ENCODE results near the gene ASAH2. TPM values are rescaled to one million over a fixed set of nuclear protein-coding genes. Genes with fewer than 3 reads are reported as not detected.

ASAH2 gene
- total RNA-seq, 1 experiment from 2014 or later, result 6.4 TPM

DNA sequence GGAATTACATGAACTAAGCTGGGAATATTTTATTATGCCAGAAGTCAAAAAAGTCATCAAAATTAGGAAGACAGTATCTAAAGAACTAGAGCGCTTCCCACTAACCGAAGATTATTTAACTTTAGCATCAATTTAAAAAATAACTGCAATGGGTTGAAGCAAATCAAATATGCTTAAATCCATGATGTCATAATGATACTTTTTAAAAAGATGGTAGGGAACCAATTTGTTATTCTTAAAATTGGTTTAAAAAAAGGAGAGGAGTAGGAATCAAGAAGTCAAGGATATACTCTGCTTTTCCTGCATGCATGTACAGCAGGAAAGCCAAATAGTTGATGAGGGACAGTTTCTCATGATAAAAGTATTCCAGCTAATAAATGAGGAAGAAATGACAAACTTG, 3.2 kb upstream of the ASAH2 start:
- intact Hi-C loops (cut with micrococcal nuclease; ENCODE audit: unreplicated experiment), result no loop called here
- no peak for DNase-seq (ENCODE audit: low spot score)
- no peaks in the 10 kb centered on the region for H3K9me3 ChIP-seq (ENCODE audit: low read depth, low read length, poor library complexity, severe bottlenecking)
- H3K36me3 ChIP-seq (ENCODE audit: insufficient read depth, low read length, poor library complexity, severe bottlenecking), result no peaks in the 10 kb centered on the region
- TF ChIP-seq, protein P1, sequence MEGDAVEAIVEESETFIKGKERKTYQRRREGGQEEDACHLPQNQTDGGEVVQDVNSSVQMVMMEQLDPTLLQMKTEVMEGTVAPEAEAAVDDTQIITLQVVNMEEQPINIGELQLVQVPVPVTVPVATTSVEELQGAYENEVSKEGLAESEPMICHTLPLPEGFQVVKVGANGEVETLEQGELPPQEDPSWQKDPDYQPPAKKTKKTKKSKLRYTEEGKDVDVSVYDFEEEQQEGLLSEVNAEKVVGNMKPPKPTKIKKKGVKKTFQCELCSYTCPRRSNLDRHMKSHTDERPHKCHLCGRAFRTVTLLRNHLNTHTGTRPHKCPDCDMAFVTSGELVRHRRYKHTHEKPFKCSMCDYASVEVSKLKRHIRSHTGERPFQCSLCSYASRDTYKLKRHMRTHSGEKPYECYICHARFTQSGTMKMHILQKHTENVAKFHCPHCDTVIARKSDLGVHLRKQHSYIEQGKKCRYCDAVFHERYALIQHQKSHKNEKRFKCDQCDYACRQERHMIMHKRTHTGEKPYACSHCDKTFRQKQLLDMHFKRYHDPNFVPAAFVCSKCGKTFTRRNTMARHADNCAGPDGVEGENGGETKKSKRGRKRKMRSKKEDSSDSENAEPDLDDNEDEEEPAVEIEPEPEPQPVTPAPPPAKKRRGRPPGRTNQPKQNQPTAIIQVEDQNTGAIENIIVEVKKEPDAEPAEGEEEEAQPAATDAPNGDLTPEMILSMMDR (conservative IDR thresholded peaks at IDR 0.05; ENCODE audit: low read depth, low read length), result no peak
- TF ChIP-seq EZH2 (IDR thresholded peaks at IDR 0.05; ENCODE audit: borderline replicate concordance, low read depth, low read length, poor library complexity, severe bottlenecking), result no peak
- H3K4me3 ChIP-seq (ENCODE audit: low read depth, low read length, poor library complexity, severe bottlenecking), result no peak overlapping the region
- ChIA-PET CTCF (no interaction called here), POLR2A (ENCODE audit: low non-redundant PET) (no interaction called here)
- no TSS peak for BruUV-seq (replicated peaks)
- H3K27ac ChIP-seq (ENCODE audit: low read depth, low read length, poor library complexity, severe bottlenecking), result no peak overlapping the region
- peaks cover 56% of the 10 kb centered on the region for H3K27me3 ChIP-seq (replicated peaks; ENCODE audit: insufficient read depth, low read depth, low read length, poor library complexity)
- H3K4me1 ChIP-seq (ENCODE audit: insufficient read depth, low read length, poor library complexity, severe bottlenecking), result no peaks in the 10 kb centered on the region

DNA sequence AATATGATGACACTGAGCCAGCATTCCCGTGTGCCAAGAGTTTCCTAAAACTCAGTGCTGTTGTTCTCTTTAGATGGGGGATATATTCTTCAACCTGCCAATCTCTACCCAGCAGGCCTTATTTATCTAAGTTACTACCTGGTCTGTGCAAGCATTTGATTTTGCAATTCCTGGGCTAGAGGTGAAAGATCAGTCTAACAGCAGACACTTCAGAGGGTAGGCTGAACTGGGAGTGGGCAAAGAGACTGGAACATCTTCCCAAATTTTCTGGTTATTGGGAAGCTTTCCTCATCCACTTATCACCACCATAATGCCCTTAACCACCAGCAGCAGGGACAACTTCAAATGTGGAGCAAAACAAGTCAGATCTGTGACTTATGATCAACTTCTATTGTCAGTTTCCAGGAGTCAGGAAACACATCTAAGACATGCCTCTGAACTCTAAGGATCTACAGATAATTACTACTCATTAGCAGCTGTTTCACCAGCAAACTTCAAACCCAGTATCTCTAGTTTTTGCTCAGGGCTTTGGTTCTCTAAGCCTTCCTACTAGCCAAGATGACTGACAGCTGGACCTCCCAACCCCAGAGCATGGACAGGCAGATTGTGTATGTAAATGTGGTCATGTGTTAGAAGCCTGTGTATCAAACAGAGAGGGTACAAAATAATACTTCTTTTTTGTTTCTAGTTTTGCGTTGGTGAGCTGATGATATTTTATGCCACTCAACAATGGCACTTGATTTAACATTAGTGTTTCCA, 1.0 kb downstream of the ASAH2 start:
- DNase-seq (ENCODE audit: low spot score), result no peak
- H3K9me3 ChIP-seq (ENCODE audit: low read depth, low read length, poor library complexity, severe bottlenecking), result no peaks in the 10 kb centered on the region
- BruUV-seq (replicated peaks), result no TSS peak
- intact Hi-C loops (cut with micrococcal nuclease; ENCODE audit: unreplicated experiment), result no loop called here
- no peak overlapping the region for H3K27ac ChIP-seq (ENCODE audit: low read depth, low read length, poor library complexity, severe bottlenecking)
- CTCF ChIA-PET, result no interaction called here
- H3K4me1 ChIP-seq (ENCODE audit: insufficient read depth, low read length, poor library complexity, severe bottlenecking), result no peaks in the 10 kb centered on the region
- no peak overlapping the region for H3K4me3 ChIP-seq (ENCODE audit: low read depth, low read length, poor library complexity, severe bottlenecking)
- no peaks in the 10 kb centered on the region for H3K36me3 ChIP-seq (ENCODE audit: insufficient read depth, low read length, poor library complexity, severe bottlenecking)
- H3K27me3 ChIP-seq (replicated peaks; ENCODE audit: insufficient read depth, low read depth, low read length, poor library complexity), result peaks cover 46% of the 10 kb centered on the region
- TF ChIP-seq, protein P1 (conservative IDR thresholded peaks at IDR 0.05; ENCODE audit: low read depth, low read length), result no peak
- TF ChIP-seq EZH2 (IDR thresholded peaks at IDR 0.05; ENCODE audit: borderline replicate concordance, low read depth, low read length, poor library complexity, severe bottlenecking), result no peak
- POLR2A ChIA-PET (ENCODE audit: low non-redundant PET), result no interaction called here

DNA sequence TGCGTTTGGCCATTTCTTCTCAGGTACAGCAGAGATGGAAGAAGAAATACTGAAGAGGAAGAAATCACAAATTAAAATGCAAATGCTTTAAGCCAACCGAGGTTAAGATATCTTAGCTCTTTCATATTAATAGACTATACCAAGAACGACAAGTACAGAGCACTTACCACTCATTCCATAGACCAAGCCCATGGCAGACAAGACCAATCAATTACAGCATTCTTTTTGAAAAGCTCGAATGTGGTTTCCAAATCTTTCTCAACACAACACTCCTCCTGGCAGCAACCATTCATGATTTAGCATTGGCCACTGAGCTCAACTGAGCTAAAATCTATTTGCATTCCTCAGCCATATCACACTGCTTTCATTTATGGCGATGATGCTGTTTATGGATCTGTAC, 2.7 kb downstream of the ASAH2 start:
- no peaks in the 10 kb centered on the region for H3K36me3 ChIP-seq (ENCODE audit: insufficient read depth, low read length, poor library complexity, severe bottlenecking)
- no peak for DNase-seq (ENCODE audit: low spot score)
- TF ChIP-seq EZH2 (IDR thresholded peaks at IDR 0.05; ENCODE audit: borderline replicate concordance, low read depth, low read length, poor library complexity, severe bottlenecking), result no peak
- TF ChIP-seq, protein P1 (conservative IDR thresholded peaks at IDR 0.05; ENCODE audit: low read depth, low read length), result no peak
- ChIA-PET POLR2A (ENCODE audit: low non-redundant PET) (no interaction called here), CTCF (no interaction called here)
- intact Hi-C loops (cut with micrococcal nuclease; ENCODE audit: unreplicated experiment), result no loop called here
- no TSS peak for BruUV-seq (replicated peaks)
- no peaks in the 10 kb centered on the region for H3K4me1 ChIP-seq (ENCODE audit: insufficient read depth, low read length, poor library complexity, severe bottlenecking)
- H3K27me3 ChIP-seq (replicated peaks; ENCODE audit: insufficient read depth, low read depth, low read length, poor library complexity), result peaks cover 56% of the 10 kb centered on the region
- no peaks in the 10 kb centered on the region for H3K9me3 ChIP-seq (ENCODE audit: low read depth, low read length, poor library complexity, severe bottlenecking)
- H3K4me3 ChIP-seq (ENCODE audit: low read depth, low read length, poor library complexity, severe bottlenecking), result no peak overlapping the region
- H3K27ac ChIP-seq (ENCODE audit: low read depth, low read length, poor library complexity, severe bottlenecking), result no peak overlapping the region

Data from A673 (cell line).